ENCODE results near the gene SSBP2.

GRCh38 chr5:81756016-81756415 is 5.1 kb upstream of the SSBP2 start:
- TF ChIP-seq CTCF (IDR thresholded peaks at IDR 0.05; ENCODE audit: control extremely low read depth in 1 of 3, insufficient read depth in 1 of 3, low read depth in 1 of 3, low read length in 3 of 3) (no peak), TBP (IDR thresholded peaks at IDR 0.05; ENCODE audit: low read depth, low read length) (no peak), SP1 (IDR thresholded peaks at IDR 0.05; ENCODE audit: low read depth, low read length) (no peak), ZNF274 (IDR thresholded peaks at IDR 0.05; ENCODE audit: borderline replicate concordance, extremely low read depth, low read length) (no peak), YY1 (IDR thresholded peaks at IDR 0.05; ENCODE audit: low read depth, low read length) (no peak), EZH2 (IDR thresholded peaks at IDR 0.05; ENCODE audit: low read depth, low read length, severe bottlenecking) (no peak)
- TF ChIP-seq, protein P1, sequence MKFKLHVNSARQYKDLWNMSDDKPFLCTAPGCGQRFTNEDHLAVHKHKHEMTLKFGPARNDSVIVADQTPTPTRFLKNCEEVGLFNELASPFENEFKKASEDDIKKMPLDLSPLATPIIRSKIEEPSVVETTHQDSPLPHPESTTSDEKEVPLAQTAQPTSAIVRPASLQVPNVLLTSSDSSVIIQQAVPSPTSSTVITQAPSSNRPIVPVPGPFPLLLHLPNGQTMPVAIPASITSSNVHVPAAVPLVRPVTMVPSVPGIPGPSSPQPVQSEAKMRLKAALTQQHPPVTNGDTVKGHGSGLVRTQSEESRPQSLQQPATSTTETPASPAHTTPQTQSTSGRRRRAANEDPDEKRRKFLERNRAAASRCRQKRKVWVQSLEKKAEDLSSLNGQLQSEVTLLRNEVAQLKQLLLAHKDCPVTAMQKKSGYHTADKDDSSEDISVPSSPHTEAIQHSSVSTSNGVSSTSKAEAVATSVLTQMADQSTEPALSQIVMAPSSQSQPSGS (IDR thresholded peaks at IDR 0.05; ENCODE audit: low read length), result no peak
